Astrocyte (in vitro differentiated cells and primary cell): ENCODE data around the gene CADM1. TPM values are rescaled to one million over a fixed set of nuclear protein-coding genes. Genes with fewer than 3 reads are reported as not detected.

Experiments
- DNase-seq: peaks from one replicate; pipeline ENCODE4 v3.0.0-alpha.2; 2010; ENCODE audit warnings: low read depth
- FAIRE-seq: peaks from 2 replicates; lab custom pipeline; 2011; peaks lifted over from hg19 to GRCh38; lab: Jason Lieb, UNC
- H2AFZ ChIP-seq: 2 replicates; pipeline ENCODE4 v1.6.0; 2012; ENCODE audit warnings: low read depth, low read length, inconsistent platforms
- H3K27ac ChIP-seq: 2 replicates; pipeline ENCODE4 v1.5.1; 2011; ENCODE audit warnings: low read depth, low read length, inconsistent platforms
- H3K27me3 ChIP-seq: 2 replicates; pipeline ENCODE4 v1.6.0; 2011; ENCODE audit warnings: low read length, inconsistent platforms; ENCODE audit not compliant: insufficient read depth
- H3K36me3 ChIP-seq: 2 replicates; pipeline ENCODE4 v1.5.1; 2011; ENCODE audit warnings: low read length, inconsistent platforms; ENCODE audit not compliant: insufficient read depth
- H3K4me1 ChIP-seq: 2 replicates; pipeline ENCODE4 v1.5.1; 2011; ENCODE audit warnings: low read length, inconsistent platforms; ENCODE audit not compliant: insufficient read depth
- H3K4me2 ChIP-seq: 2 replicates; pipeline ENCODE4 v1.6.0; 2012; ENCODE audit warnings: low read length, inconsistent platforms
- H3K4me3 ChIP-seq: 2 replicates; pipeline ENCODE4 v1.5.1; 2011; ENCODE audit warnings: low read depth, mild to moderate bottlenecking, low read length, inconsistent platforms; ENCODE audit not compliant: insufficient read depth
- H3K79me2 ChIP-seq: 2 replicates; pipeline ENCODE4 v1.6.0; 2012; ENCODE audit warnings: mild to moderate bottlenecking, low read length, inconsistent platforms; ENCODE audit not compliant: insufficient read depth
- H3K9ac ChIP-seq: 2 replicates; pipeline ENCODE4 v1.6.0; 2012; ENCODE audit warnings: mild to moderate bottlenecking, low read length, inconsistent platforms
- H3K9me3 ChIP-seq: 2 replicates; pipeline ENCODE4 v1.5.1; 2012; ENCODE audit warnings: low read depth, mild to moderate bottlenecking, low read length, inconsistent platforms; ENCODE audit not compliant: insufficient read depth
- H4K20me1 ChIP-seq: 2 replicates; pipeline ENCODE4 v1.6.0; 2012; ENCODE audit warnings: low read length, inconsistent platforms; ENCODE audit not compliant: insufficient read depth
- H3K27ac Mint-ChIP-seq: one replicate; pipeline ENCODE4 v1.8.0; 2021; ENCODE audit warnings: mild to moderate bottlenecking, mixed read lengths; ENCODE audit not compliant: unreplicated experiment
- H3K27me3 Mint-ChIP-seq: one replicate; pipeline ENCODE4 v1.8.0; 2021; ENCODE audit warnings: low read depth, mixed read lengths; ENCODE audit not compliant: unreplicated experiment
- H3K36me3 Mint-ChIP-seq: one replicate; pipeline ENCODE4 v1.8.0; 2021; ENCODE audit warnings: low read depth, mixed read lengths; ENCODE audit not compliant: unreplicated experiment
- H3K4me1 Mint-ChIP-seq: one replicate; pipeline ENCODE4 v1.8.0; 2021; ENCODE audit warnings: low read depth, mixed read lengths; ENCODE audit not compliant: unreplicated experiment
- H3K4me3 Mint-ChIP-seq: one replicate; pipeline ENCODE4 v1.8.0; 2021; ENCODE audit warnings: mild to moderate bottlenecking, moderate library complexity, mixed read lengths; ENCODE audit not compliant: unreplicated experiment
- H3K9me3 Mint-ChIP-seq: one replicate; pipeline ENCODE4 v1.8.0; 2021; ENCODE audit warnings: mild to moderate bottlenecking, mixed read lengths; ENCODE audit not compliant: unreplicated experiment
- EZH2 ChIP-seq: IDR thresholded peaks from 2 replicates; pipeline ENCODE4 v1.6.1; 2012; ENCODE audit warnings: mild to moderate bottlenecking, low read length, inconsistent platforms; ENCODE audit not compliant: insufficient read depth
- total RNA-seq: library from RNA; stranded (reverse); gene quantifications from 2 replicates; pipeline ENCODE4 v1.2.1, GENCODE V29; 2021
- TF ChIP-seq, protein P1 (sequence below): IDR thresholded peaks from 2 replicates; pipeline ENCODE4 v1.5.1; 2011; ENCODE audit warnings: low read depth, mild to moderate bottlenecking, inconsistent platforms, low read length, moderate library complexity; ENCODE audit not compliant: insufficient read depth

Gene CADM1
- total RNA-seq, 1 donor from 2014 or later: 414 TPM

DNA sequence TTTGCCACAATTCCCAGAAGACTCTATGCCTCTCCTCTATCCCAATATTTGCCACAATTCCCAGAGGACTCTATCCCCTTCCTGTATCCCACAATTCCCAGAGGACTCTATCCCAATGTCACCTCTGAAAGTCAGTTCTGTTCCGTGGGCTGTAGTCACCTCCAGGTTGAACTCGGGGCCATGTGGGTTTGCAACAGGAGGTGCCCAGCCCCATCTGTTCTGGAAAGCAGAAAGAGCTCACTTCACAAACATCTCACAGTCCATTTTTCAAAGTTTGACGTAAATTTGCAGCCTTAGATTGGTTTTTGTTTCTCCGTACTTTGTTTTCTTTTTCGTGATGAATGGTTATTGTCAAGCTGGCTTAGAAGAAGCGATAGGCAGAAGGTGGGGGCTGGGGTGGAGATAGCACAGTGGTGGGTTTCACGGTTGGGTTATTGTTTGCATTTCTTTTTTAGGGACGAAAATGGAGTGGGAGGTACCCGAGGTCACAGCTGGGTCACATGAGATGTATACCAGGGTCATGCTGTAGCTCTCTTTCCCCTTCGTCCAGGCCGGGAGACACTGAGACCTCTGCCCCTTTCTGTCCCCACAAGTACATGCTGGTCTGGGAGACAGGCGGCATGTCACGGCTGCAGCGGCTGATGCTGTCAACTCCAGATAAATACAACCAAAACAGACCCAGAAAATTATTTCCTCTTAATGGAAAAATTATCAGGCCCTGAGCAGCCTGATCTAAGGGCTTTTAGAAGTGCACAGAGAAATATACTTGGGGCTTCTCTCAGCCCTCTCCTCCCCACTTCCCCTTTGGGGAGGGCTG is 374.5 kb downstream of the CADM1 start:
- Mint-ChIP-seq H3K4me3 (no peak overlapping the region), H3K9me3 (no peaks in the 10 kb centered on the region)

DNA sequence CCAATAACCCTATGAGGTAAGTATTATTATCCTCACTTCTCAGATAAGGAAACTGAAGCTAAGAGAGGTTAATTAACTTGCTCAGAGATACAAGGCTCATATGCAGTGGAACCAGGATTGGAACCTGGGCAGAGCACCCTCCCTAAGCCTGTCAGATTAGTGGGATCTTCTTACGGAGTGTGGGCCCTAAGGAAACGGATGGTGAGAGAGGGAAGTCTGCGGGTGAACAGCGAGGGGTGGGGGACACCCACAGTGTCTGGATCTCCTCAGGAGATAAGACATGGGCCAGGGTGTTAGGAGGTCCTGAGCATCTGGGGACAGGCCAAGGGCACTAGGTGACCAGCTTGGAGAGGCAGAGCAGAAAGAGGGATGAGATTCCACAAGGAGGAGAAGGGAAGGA is 376.0 kb downstream of the CADM1 start:
- H3K9me3 Mint-ChIP-seq: no peaks in the 10 kb centered on the region
- Histone ChIP-seq H3K9me3 (no peaks in the 10 kb centered on the region), H3K4me2 (no peak overlapping the region), H3K27me3 (no peaks in the 10 kb centered on the region), H2AFZ (no peak overlapping the region), H3K4me1 (no peaks in the 10 kb centered on the region), H3K4me3 (no peak overlapping the region), H3K9ac (no peak overlapping the region), H3K36me3 (no peaks in the 10 kb centered on the region), H3K79me2 (no peaks in the 10 kb centered on the region), H3K27ac (no peak overlapping the region), H4K20me1 (no peaks in the 10 kb centered on the region)
- H3K36me3 Mint-ChIP-seq: no peaks in the 10 kb centered on the region
- no peak overlapping the region for H3K4me3 Mint-ChIP-seq
- H3K27me3 Mint-ChIP-seq: peaks cover 21% of the 10 kb centered on the region
- no peak for DNase-seq
- no peaks in the 10 kb centered on the region for H3K4me1 Mint-ChIP-seq
- FAIRE-seq: no peak
- TF ChIP-seq EZH2: no peak
- TF ChIP-seq, protein P1, sequence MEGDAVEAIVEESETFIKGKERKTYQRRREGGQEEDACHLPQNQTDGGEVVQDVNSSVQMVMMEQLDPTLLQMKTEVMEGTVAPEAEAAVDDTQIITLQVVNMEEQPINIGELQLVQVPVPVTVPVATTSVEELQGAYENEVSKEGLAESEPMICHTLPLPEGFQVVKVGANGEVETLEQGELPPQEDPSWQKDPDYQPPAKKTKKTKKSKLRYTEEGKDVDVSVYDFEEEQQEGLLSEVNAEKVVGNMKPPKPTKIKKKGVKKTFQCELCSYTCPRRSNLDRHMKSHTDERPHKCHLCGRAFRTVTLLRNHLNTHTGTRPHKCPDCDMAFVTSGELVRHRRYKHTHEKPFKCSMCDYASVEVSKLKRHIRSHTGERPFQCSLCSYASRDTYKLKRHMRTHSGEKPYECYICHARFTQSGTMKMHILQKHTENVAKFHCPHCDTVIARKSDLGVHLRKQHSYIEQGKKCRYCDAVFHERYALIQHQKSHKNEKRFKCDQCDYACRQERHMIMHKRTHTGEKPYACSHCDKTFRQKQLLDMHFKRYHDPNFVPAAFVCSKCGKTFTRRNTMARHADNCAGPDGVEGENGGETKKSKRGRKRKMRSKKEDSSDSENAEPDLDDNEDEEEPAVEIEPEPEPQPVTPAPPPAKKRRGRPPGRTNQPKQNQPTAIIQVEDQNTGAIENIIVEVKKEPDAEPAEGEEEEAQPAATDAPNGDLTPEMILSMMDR: no peak
- H3K27ac Mint-ChIP-seq: no peak overlapping the region

More for the DNA sequence above, 374.5 kb downstream of the CADM1 start:
- Mint-ChIP-seq H3K27ac (no peak overlapping the region), H3K36me3 (no peaks in the 10 kb centered on the region), H3K27me3 (peaks cover 22% of the 10 kb centered on the region), H3K4me1 (no peaks in the 10 kb centered on the region)
- no peak for FAIRE-seq
- no peak for DNase-seq
- Histone ChIP-seq H3K27me3 (no peaks in the 10 kb centered on the region), H3K79me2 (no peaks in the 10 kb centered on the region), H3K9ac (no peak overlapping the region), H2AFZ (no peak overlapping the region), H4K20me1 (no peaks in the 10 kb centered on the region), H3K9me3 (no peaks in the 10 kb centered on the region), H3K4me2 (no peak overlapping the region), H3K36me3 (no peaks in the 10 kb centered on the region), H3K27ac (no peak overlapping the region), H3K4me3 (no peak overlapping the region), H3K4me1 (no peaks in the 10 kb centered on the region)
- TF ChIP-seq EZH2: no peak
- TF ChIP-seq, protein P1: no peak

DNA sequence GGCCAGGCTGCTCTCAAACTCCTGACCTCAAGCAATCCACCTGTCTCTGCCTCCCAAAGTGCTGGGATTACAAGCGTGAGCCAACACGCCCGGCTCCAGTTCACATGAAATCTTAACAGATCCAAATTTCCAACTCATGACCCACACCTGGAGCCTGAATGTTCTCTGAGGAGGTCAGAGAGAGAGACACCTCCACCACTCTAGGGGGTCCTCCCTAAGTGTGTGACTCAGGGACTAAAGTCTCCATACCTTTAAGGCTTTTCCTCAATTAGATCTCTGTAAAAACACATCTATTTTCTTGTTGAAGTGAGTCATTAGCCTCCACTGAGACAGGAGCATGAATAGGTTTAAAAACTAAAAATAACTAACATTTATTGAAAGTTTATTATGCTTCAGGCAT is 376.4 kb downstream of the CADM1 start:
- Mint-ChIP-seq H3K27me3 (peaks cover 16% of the 10 kb centered on the region), H3K36me3 (no peaks in the 10 kb centered on the region), H3K27ac (no peak overlapping the region), H3K4me3 (no peak overlapping the region), H3K4me1 (no peaks in the 10 kb centered on the region), H3K9me3 (no peaks in the 10 kb centered on the region)
- no peaks in the 10 kb centered on the region for H3K4me1 ChIP-seq
- DNase-seq: no peak
- no peak overlapping the region for H3K4me3 ChIP-seq
- no peak for TF ChIP-seq EZH2
- TF ChIP-seq, protein P1: no peak
- no peaks in the 10 kb centered on the region for H3K36me3 ChIP-seq
- no peaks in the 10 kb centered on the region for H3K79me2 ChIP-seq
- H3K27me3 ChIP-seq: no peaks in the 10 kb centered on the region
- H3K9ac ChIP-seq: no peak overlapping the region
- H3K9me3 ChIP-seq: no peaks in the 10 kb centered on the region
- no peak overlapping the region for H3K4me2 ChIP-seq
- FAIRE-seq: no peak
- no peak overlapping the region for H3K27ac ChIP-seq
- H2AFZ ChIP-seq: no peak overlapping the region
- no peaks in the 10 kb centered on the region for H4K20me1 ChIP-seq
